SK-N-SH treated with all-trans-retinoic acid at 6 μM for 48 hours (cell line): ENCODE measurements around the gene COL4A4.

ENCODE experiments used
- ATAC-seq: fragments of 200-7000 bp; cut with Tn5 transposase; 3 replicates; pipeline ENCODE4 v1.9.1; 2020; ENCODE audit warnings: mild to moderate bottlenecking, moderate library complexity
- ARNTL ChIP-seq: fragments of 450-650 bp; formaldehyde crosslinking; IDR thresholded peaks from 2 replicates; pipeline ENCODE4 v1.5.0; 2020; ENCODE audit warnings: low read depth, mild to moderate bottlenecking, moderate library complexity, borderline replicate concordance
- BACH2 ChIP-seq: fragments of 250-450 bp; sonication (Bioruptor Pico); IDR thresholded peaks from 2 replicates; pipeline ENCODE4 v1.9.0; 2021; ENCODE audit warnings: mild to moderate bottlenecking, borderline replicate concordance
- CREB5 ChIP-seq: fragments of 250-450 bp; sonication (Bioruptor Pico); IDR thresholded peaks from 2 replicates; pipeline ENCODE4 v1.5.1; 2020; ENCODE audit warnings: low read depth, mild to moderate bottlenecking, moderate library complexity
- CSDC2 ChIP-seq: fragments of 250-450 bp; sonication (Bioruptor Pico); IDR thresholded peaks from 2 replicates; pipeline ENCODE4 v1.5.0; 2020; ENCODE audit warnings: mild to moderate bottlenecking, moderate library complexity
- CSRNP3 ChIP-seq: fragments of 250-450 bp; sonication (Bioruptor Pico); IDR thresholded peaks from 2 replicates; pipeline ENCODE4 v1.5.1; 2021; ENCODE audit warnings: mild to moderate bottlenecking, moderate library complexity
- ESRRG ChIP-seq: fragments of 250-450 bp; sonication (Bioruptor Pico); IDR thresholded peaks from 2 replicates; pipeline ENCODE4 v1.6.1; 2021; ENCODE audit warnings: mild to moderate bottlenecking
- GLIS3 ChIP-seq: fragments of 250-450 bp; sonication (Bioruptor Pico); IDR thresholded peaks from 2 replicates; pipeline ENCODE4 v1.5.0; 2020; ENCODE audit warnings: mild to moderate bottlenecking, moderate library complexity
- ISL1 ChIP-seq: fragments of 250-450 bp; sonication (Bioruptor Pico); IDR thresholded peaks from 2 replicates; pipeline ENCODE4 v2.1.2; 2022; ENCODE audit warnings: mild to moderate bottlenecking, moderate library complexity
- OSR1 ChIP-seq: fragments of 250-450 bp; sonication (Bioruptor Pico); IDR thresholded peaks from 2 replicates; pipeline ENCODE4 v1.8.0; 2022; ENCODE audit warnings: moderate library complexity, mild to moderate bottlenecking, inconsistent platforms
- PATZ1 ChIP-seq: fragments of 250-450 bp; sonication (Bioruptor Pico); IDR thresholded peaks from 2 replicates; pipeline ENCODE4 v1.8.0; 2020; ENCODE audit warnings: mild to moderate bottlenecking, moderate library complexity, borderline replicate concordance
- POU6F1 ChIP-seq: fragments of 250-450 bp; sonication (Bioruptor Pico); IDR thresholded peaks from 2 replicates; pipeline ENCODE4 v1.8.0; 2021; ENCODE audit warnings: low read depth, mild to moderate bottlenecking, moderate library complexity, borderline replicate concordance
- PPARA ChIP-seq: fragments of 250-450 bp; sonication (Bioruptor Pico); IDR thresholded peaks from 2 replicates; pipeline ENCODE4 v1.5.0; 2020; ENCODE audit warnings: mild to moderate bottlenecking, borderline replicate concordance
- RARB ChIP-seq: fragments of 250-450 bp; sonication (Bioruptor Pico); IDR thresholded peaks from 2 replicates; pipeline ENCODE4 v1.8.0; 2021; ENCODE audit warnings: mild to moderate bottlenecking, moderate library complexity
- SNAI2 ChIP-seq: fragments of 250-450 bp; sonication (Bioruptor Pico); IDR thresholded peaks from 2 replicates; pipeline ENCODE4 v1.5.0; 2020; ENCODE audit warnings: mild to moderate bottlenecking, moderate library complexity
- TCF4 ChIP-seq: fragments of 250-450 bp; sonication (Bioruptor Pico); IDR thresholded peaks from 2 replicates; pipeline ENCODE4 v1.8.0; 2021; ENCODE audit warnings: mild to moderate bottlenecking, moderate library complexity, borderline replicate concordance
- TOX ChIP-seq: fragments of 250-450 bp; sonication (Bioruptor Pico); IDR thresholded peaks from 2 replicates; pipeline ENCODE4 v1.8.0; 2021; ENCODE audit warnings: mild to moderate bottlenecking, moderate library complexity, borderline replicate concordance
- TSHZ2 ChIP-seq: fragments of 250-450 bp; sonication (Bioruptor Pico); IDR thresholded peaks from 2 replicates; pipeline ENCODE4 v1.5.0; 2020; ENCODE audit warnings: mild to moderate bottlenecking, moderate library complexity
- ZFP3 ChIP-seq: fragments of 250-450 bp; sonication (Bioruptor Pico); IDR thresholded peaks from 2 replicates; pipeline ENCODE4 v1.5.0; 2020; ENCODE audit warnings: mild to moderate bottlenecking, moderate library complexity
- ZFP30 ChIP-seq: fragments of 450-650 bp; formaldehyde crosslinking; IDR thresholded peaks from 2 replicates; pipeline ENCODE4 v1.5.0; 2022; ENCODE audit warnings: mild to moderate bottlenecking, moderate library complexity
- ZNF565 ChIP-seq: fragments of 450-650 bp; formaldehyde crosslinking; conservative IDR thresholded peaks from 2 replicates; pipeline ENCODE4 v1.5.0; 2020; ENCODE audit warnings: low read depth, mild to moderate bottlenecking, moderate library complexity
- ZNF70 ChIP-seq: fragments of 450-650 bp; formaldehyde crosslinking; IDR thresholded peaks from 2 replicates; pipeline ENCODE4 v1.5.0; 2020; ENCODE audit warnings: mild to moderate bottlenecking, moderate library complexity
- ZNF8 ChIP-seq: fragments of 450-650 bp; formaldehyde crosslinking; IDR thresholded peaks from 2 replicates; pipeline ENCODE4 v1.5.0; 2020; ENCODE audit warnings: mild to moderate bottlenecking, moderate library complexity

Gene COL4A4

GRCh38 chr2:226981791-226982326, 182.1 kb downstream of the COL4A4 start (continued):
- TF ChIP-seq TSHZ2 (CRISPR knock-in tag) (no peak), ZFP30 (no peak), ZNF70 (CRISPR knock-in tag) (no peak), TCF4 (CRISPR knock-in tag) (no peak), PPARA (CRISPR knock-in tag) (no peak), OSR1 (no peak)

- no peak for TF ChIP-seq ZFP3 (CRISPR knock-in tag)
- no peak for TF ChIP-seq RARB (CRISPR knock-in tag)
- TF ChIP-seq OSR1: no peak
- TF ChIP-seq ZNF70 (CRISPR knock-in tag): no peak
- no peak for TF ChIP-seq CSRNP3
- TF ChIP-seq PATZ1 (CRISPR knock-in tag): no peak
- no peak for TF ChIP-seq ISL1 (CRISPR knock-in tag)
- TF ChIP-seq TOX: no peak
- no peak for ATAC-seq
Observed at GRCh38 chr2:226979004-226979403, 185.0 kb downstream of the COL4A4 start.

GRCh38 chr2:226978300-226978699, 185.7 kb downstream of the COL4A4 start:
- TF ChIP-seq GLIS3 (CRISPR knock-in tag): no peak
- TF ChIP-seq ZNF8 (CRISPR knock-in tag): no peak
- no peak for TF ChIP-seq PATZ1 (CRISPR knock-in tag)
- TF ChIP-seq CSDC2 (CRISPR knock-in tag): no peak
- no peak for TF ChIP-seq BACH2 (CRISPR knock-in tag)
- TF ChIP-seq PPARA (CRISPR knock-in tag): no peak
- TF ChIP-seq RARB (CRISPR knock-in tag): no peak
- no peak for TF ChIP-seq ZNF565 (CRISPR knock-in tag)
- no peak for TF ChIP-seq ESRRG (CRISPR knock-in tag)
- TF ChIP-seq POU6F1 (CRISPR knock-in tag): no peak
- TF ChIP-seq ZFP3 (CRISPR knock-in tag): no peak
- TF ChIP-seq OSR1: no peak
- TF ChIP-seq SNAI2: no peak
- TF ChIP-seq ZFP30: no peak
- TF ChIP-seq ISL1 (CRISPR knock-in tag): no peak
- no peak for TF ChIP-seq CSRNP3
- TF ChIP-seq ARNTL (CRISPR knock-in tag): no peak
- TF ChIP-seq CREB5 (CRISPR knock-in tag): no peak
- TF ChIP-seq, all 23 proteins: peak for 0
- peak; percentile 26; the same call in 2 of the 3 replicates for ATAC-seq
